ENCODE data around the gene DAB1.

GRCh38 chr1:57337623-57338022 is 86.2 kb downstream of the DAB1 start:
- TF ChIP-seq CTCF (IDR thresholded peaks at IDR 0.05; ENCODE audit: insufficient read depth, low read length, poor library complexity, severe bottlenecking) (no peak), EZH2phosphoT487 (conservative IDR thresholded peaks at IDR 0.05; ENCODE audit: low read length) (no peak)
